ENCODE data around the gene ACER1. TPM values are rescaled to one million over a fixed set of nuclear protein-coding genes. Genes with fewer than 3 reads are reported as not detected.
A peak's percentile ranks its signal among the peaks of the same experiment; 100 is the strongest.

Gene ACER1
- total RNA-seq, 4 donors from 2014 or later, result not detected

- peaks cover 34 to 58% of the 10 kb centered on the region in 2 donors for H3K4me1 ChIP-seq
- H3K36me3 ChIP-seq, result peaks cover 0 to 14% of the 10 kb centered on the region in 2 donors
- H3K9me3 ChIP-seq, result no peaks in the 10 kb centered on the region
- peak in 4 of 5 experiments; percentile 32 to 51 (median 36) for TF ChIP-seq CTCF (IDR thresholded peaks at IDR 0.05 in 4 of 5, conservative IDR thresholded peaks at IDR 0.05 in 1 of 5)
- TF ChIP-seq POLR2A (IDR thresholded peaks at IDR 0.05), result no peak
- no peak for ATAC-seq
- in situ Hi-C loops (cut with MboI; ENCODE audit: low sequenced_read_pairs in 4 of 4) (no loop called here), intact Hi-C loops (cut with DNase I; ENCODE audit: low total_unique reads) (no loop called here)
- H3K4me3 ChIP-seq, result no peak overlapping the region
- H3K27me3 ChIP-seq, result no peaks in the 10 kb centered on the region
- DNase-seq, result no peak
- H3K27ac ChIP-seq, result peak overlapping the region in 2 of 4 donors; percentile 39 to 50
These were observed 72.3 kb downstream of the ACER1 start for GRCh38 chr19:6260912-6261650.

- intact Hi-C loops (cut with DNase I; ENCODE audit: low total_unique reads), result no loop called here
- no peak for DNase-seq
These were observed 73.0 kb downstream of the ACER1 start for GRCh38 chr19:6260376-6260775.

GRCh38 chr19:6259312-6259861 lies 74.0 kb downstream of the ACER1 start:
- no peak overlapping the region for H3K4me3 ChIP-seq
- in situ Hi-C loops (cut with MboI; ENCODE audit: low sequenced_read_pairs in 4 of 4), result no loop called here
- H3K36me3 ChIP-seq, result peaks cover 0 to 14% of the 10 kb centered on the region in 2 donors
- peak overlapping the region; percentile 64 to 84 (median 80) for H3K27ac ChIP-seq
- peaks cover 31 to 58% of the 10 kb centered on the region in 2 donors for H3K4me1 ChIP-seq
- no peaks in the 10 kb centered on the region for H3K9me3 ChIP-seq
- peak; percentile 97 to 98 for ATAC-seq
- H3K27me3 ChIP-seq, result no peaks in the 10 kb centered on the region
- intact Hi-C loops (cut with DNase I; ENCODE audit: low total_unique reads), result loop anchor here (2.0 kb wide), 1 partner anchor 41 kb away; no protein-coding TSS in a partner anchor
- DNase-seq, result peak; percentile 75 to 81
- TF ChIP-seq CTCF (IDR thresholded peaks at IDR 0.05 in 4 of 5, conservative IDR thresholded peaks at IDR 0.05 in 1 of 5) (no peak), POLR2A (IDR thresholded peaks at IDR 0.05) (no peak)

More at GRCh38 chr19:6260376-6260775, 73.0 kb downstream of the ACER1 start:
- Histone ChIP-seq H3K4me3 (no peak overlapping the region), H3K36me3 (peaks cover 0 to 14% of the 10 kb centered on the region in 2 donors), H3K27ac (no peak overlapping the region), H3K9me3 (no peaks in the 10 kb centered on the region), H3K27me3 (no peaks in the 10 kb centered on the region), H3K4me1 (peaks cover 34 to 58% of the 10 kb centered on the region in 2 donors)
- no peak for ATAC-seq
- TF ChIP-seq CTCF (IDR thresholded peaks at IDR 0.05 in 4 of 5, conservative IDR thresholded peaks at IDR 0.05 in 1 of 5), result no peak
- TF ChIP-seq POLR2A (IDR thresholded peaks at IDR 0.05), result no peak
- in situ Hi-C loops (cut with MboI; ENCODE audit: low sequenced_read_pairs in 4 of 4), result no loop called here

GRCh38 chr19:6258812-6259311 lies 74.5 kb downstream of the ACER1 start:
- H3K27ac ChIP-seq, result peak overlapping the region; percentile 64 to 84 (median 80)
- H3K27me3 ChIP-seq, result no peaks in the 10 kb centered on the region
- H3K4me1 ChIP-seq, result peaks cover 26 to 53% of the 10 kb centered on the region in 2 donors
- in situ Hi-C loops (cut with MboI; ENCODE audit: low sequenced_read_pairs in 4 of 4), result no loop called here
- TF ChIP-seq POLR2A (IDR thresholded peaks at IDR 0.05) (no peak), CTCF (IDR thresholded peaks at IDR 0.05 in 4 of 5, conservative IDR thresholded peaks at IDR 0.05 in 1 of 5) (no peak)
- DNase-seq (no peak), ATAC-seq (no peak)
- H3K9me3 ChIP-seq, result no peaks in the 10 kb centered on the region
- H3K36me3 ChIP-seq, result peaks cover 0 to 14% of the 10 kb centered on the region in 2 donors
- H3K4me3 ChIP-seq, result no peak overlapping the region
- intact Hi-C loops (cut with DNase I; ENCODE audit: low total_unique reads), result loop anchor here (2.0 kb wide), 1 partner anchor 40 kb away; no protein-coding TSS in a partner anchor

Other genes with a start within 250 kb of the ACER1 start
- 10 to 100 TPM in 1 of 4 donors, 1 to 10 TPM in 2, under 1 TPM in 1; 0.31 to 10.5 (median 2.2) TPM for gene RFX2, start 223.1 kb downstream of the ACER1 start, total RNA-seq
- not detected for gene ACSBG2, start 197.9 kb downstream of the ACER1 start, total RNA-seq
- 10 to 100 TPM; 13.9 to 37.7 (median 24.4) TPM for gene MLLT1, start 53.6 kb downstream of the ACER1 start, total RNA-seq
- 100 to 1,000 TPM; 143 to 168 (median 163) TPM for gene CLPP, start 27.9 kb upstream of the ACER1 start, total RNA-seq
- gene ALKBH7, start 39.2 kb upstream of the ACER1 start, total RNA-seq, result 100 to 1,000 TPM in 1 of 4 donors, 10 to 100 TPM in 3; 42.2 to 112 (median 90.4) TPM
- gene PSPN, start 42.3 kb upstream of the ACER1 start, total RNA-seq, result under 1 TPM; 0.15 to 0.75 (median 0.43) TPM
- gene GTF2F1, start 59.6 kb upstream of the ACER1 start, total RNA-seq, result 10 to 100 TPM; 11.4 to 34.8 (median 22.4) TPM
- 100 to 1,000 TPM in 1 of 4 donors, 10 to 100 TPM in 3; 49.1 to 124 (median 85.6) TPM for gene KHSRP, start 91.2 kb upstream of the ACER1 start, total RNA-seq
- gene SLC25A41, start 100.2 kb upstream of the ACER1 start, total RNA-seq, result under 1 TPM in 1 of 4 donors, not detected in 3; 0.42 TPM
- gene SLC25A23, start 126.2 kb upstream of the ACER1 start, total RNA-seq, result 10 to 100 TPM; 61.7 to 73.6 (median 65.0) TPM
- under 1 TPM in 1 of 4 donors, not detected in 3; 0.75 TPM for gene CRB3, start 130.7 kb upstream of the ACER1 start, total RNA-seq
- 1 to 10 TPM in 1 of 4 donors, under 1 TPM in 2, not detected in 1; 0.27 to 1.2 (median 0.29) TPM for gene DENND1C, start 148.2 kb upstream of the ACER1 start, total RNA-seq
- gene TUBB4A, start 168.7 kb upstream of the ACER1 start, total RNA-seq, result 1 to 10 TPM; 1.7 to 2.5 (median 2.0) TPM
- 1 to 10 TPM in 2 of 4 donors, not detected in 2; 1.1 to 1.8 TPM for gene TNFSF9, start 197.4 kb upstream of the ACER1 start, total RNA-seq